Parathyroid adenoma (tissue), 2 donors: ENCODE results near the gene SLC16A10.

ENCODE experiments used
- H2AFZ ChIP-seq: fragments of 300-600 bp; sonication (generic); one replicate; pipeline ENCODE4 v1.7.0; 2017; ENCODE audit warnings: antibody characterized with exemption, mild to moderate bottlenecking
- H3K27ac ChIP-seq: fragments of 300-600 bp; sonication (generic); one replicate; pipeline ENCODE4 v1.7.0; 2017
- H3K27me3 ChIP-seq: fragments of 300-600 bp; sonication (generic); one replicate; pipeline ENCODE4 v1.7.0; 2017; ENCODE audit warnings: low read length; ENCODE audit not compliant: control insufficient read depth, insufficient read depth
- H3K36me3 ChIP-seq: fragments of 300-600 bp; sonication (generic); one replicate; pipeline ENCODE4 v1.7.0; 2017; ENCODE audit warnings: low read length; ENCODE audit not compliant: control insufficient read depth, insufficient read depth
- H3K4me1 ChIP-seq: fragments of 300-600 bp; sonication (generic); one replicate; pipeline ENCODE4 v1.7.0; 2017; ENCODE audit warnings: control low read depth
- H3K4me2 ChIP-seq: fragments of 300-600 bp; sonication (generic); one replicate; pipeline ENCODE4 v1.7.0; 2017; ENCODE audit warnings: low read length
- H3K4me3 ChIP-seq: fragments of 300-600 bp; sonication (generic); one replicate; pipeline ENCODE4 v1.7.0; 2017; ENCODE audit warnings: low read depth, low read length
- H3K79me2 ChIP-seq: fragments of 300-600 bp; sonication (generic); one replicate; pipeline ENCODE4 v1.7.0; 2017; ENCODE audit warnings: control low read depth
- H3K9ac ChIP-seq: fragments of 300-600 bp; sonication (generic); one replicate; pipeline ENCODE4 v1.7.0; 2017; ENCODE audit warnings: mild to moderate bottlenecking
- H3K9me3 ChIP-seq: fragments of 300-600 bp; sonication (generic); one replicate; pipeline ENCODE4 v1.7.0; 2017; ENCODE audit warnings: low read length; ENCODE audit not compliant: control insufficient read depth
- CTCF ChIP-seq: fragments of 300-600 bp; sonication (generic); IDR thresholded peaks from one replicate; pipeline ENCODE4 v1.7.0; 2017; ENCODE audit warnings: antibody characterized with exemption, mild to moderate bottlenecking
- donor health status: primary hyperparathyroidism.

Gene SLC16A10

DNA sequence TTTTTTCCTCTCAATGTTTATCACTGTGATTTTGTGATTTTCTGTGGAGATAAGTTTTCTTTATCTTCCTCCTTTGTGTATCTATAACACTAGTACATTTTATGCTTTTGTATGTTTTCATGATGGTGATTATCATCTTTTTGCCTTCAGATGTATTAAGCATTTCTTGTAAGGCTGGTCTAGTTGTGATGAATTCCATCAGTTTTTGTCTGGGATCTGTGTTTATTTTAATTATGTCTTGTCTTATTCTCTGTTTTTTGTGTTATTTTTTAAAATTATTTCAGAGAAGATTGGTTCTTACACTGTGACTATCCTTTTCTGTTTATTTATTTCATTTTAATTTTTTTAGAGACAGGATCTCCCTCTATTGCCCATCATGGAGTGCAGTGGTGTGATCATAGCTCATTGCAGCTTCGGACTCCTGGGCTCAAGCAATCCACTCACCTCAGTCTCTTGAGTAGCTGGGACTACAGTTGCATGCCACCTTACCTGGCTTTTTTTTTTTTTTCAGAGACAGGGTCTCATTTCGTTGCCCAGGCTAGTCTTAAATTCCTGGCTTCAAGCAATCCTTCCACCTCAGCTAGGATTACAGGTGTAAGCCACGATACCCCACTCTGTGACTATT is 187.4 kb downstream of the SLC16A10 start:
- Histone ChIP-seq H3K9me3 (no peaks in the 10 kb centered on the region), H3K9ac (no peak overlapping the region), H3K79me2 (no peaks in the 10 kb centered on the region), H3K36me3 (no peaks in the 10 kb centered on the region), H3K27me3 (no peaks in the 10 kb centered on the region), H3K4me1 (no peaks in the 10 kb centered on the region), H3K27ac (no peak overlapping the region), H2AFZ (no peak overlapping the region), H3K4me2 (no peak overlapping the region), H3K4me3 (no peak overlapping the region)
- no peak for TF ChIP-seq CTCF

GRCh38 chr6:111276335-111276734 is 189.0 kb downstream of the SLC16A10 start:
- Histone ChIP-seq H3K36me3 (no peaks in the 10 kb centered on the region), H3K27me3 (no peaks in the 10 kb centered on the region), H2AFZ (no peak overlapping the region), H3K9ac (no peak overlapping the region), H3K79me2 (no peaks in the 10 kb centered on the region), H3K4me2 (no peak overlapping the region), H3K27ac (no peak overlapping the region), H3K4me1 (no peaks in the 10 kb centered on the region), H3K9me3 (no peaks in the 10 kb centered on the region), H3K4me3 (no peak overlapping the region)
- TF ChIP-seq CTCF = no peak

- Histone ChIP-seq H2AFZ (no peak overlapping the region), H3K36me3 (no peaks in the 10 kb centered on the region), H3K27ac (no peak overlapping the region), H3K4me1 (no peaks in the 10 kb centered on the region), H3K9ac (no peak overlapping the region), H3K79me2 (no peaks in the 10 kb centered on the region), H3K27me3 (no peaks in the 10 kb centered on the region), H3K4me3 (no peak overlapping the region), H3K9me3 (no peaks in the 10 kb centered on the region), H3K4me2 (no peak overlapping the region)
- TF ChIP-seq CTCF = no peak
Measured at GRCh38 chr6:111276736-111277135, 189.4 kb downstream of the SLC16A10 start.

DNA sequence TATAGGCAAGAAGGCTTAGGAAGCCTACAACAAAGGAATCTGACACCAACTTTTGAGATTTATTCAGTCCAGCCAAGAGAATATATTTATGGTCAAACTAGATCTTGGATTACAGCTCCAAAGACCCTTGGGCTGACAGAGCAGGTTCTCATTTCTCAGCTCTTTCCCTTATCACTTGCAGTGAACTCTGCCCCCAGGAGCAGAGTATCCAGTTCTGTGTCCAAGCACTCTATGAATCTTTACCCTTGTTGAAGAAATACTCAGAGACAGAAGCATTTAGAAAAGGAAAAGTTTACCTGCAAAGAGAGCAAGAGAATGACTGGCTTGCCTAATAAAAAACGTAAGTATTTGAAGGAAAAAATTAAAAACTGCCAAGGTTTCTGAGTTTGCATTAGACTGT is 190.5 kb downstream of the SLC16A10 start:
- Histone ChIP-seq H2AFZ (no peak overlapping the region), H3K4me1 (no peaks in the 10 kb centered on the region), H3K4me2 (no peak overlapping the region), H3K9ac (no peak overlapping the region), H3K9me3 (no peaks in the 10 kb centered on the region), H3K79me2 (no peaks in the 10 kb centered on the region), H3K27ac (no peak overlapping the region), H3K27me3 (no peaks in the 10 kb centered on the region), H3K4me3 (no peak overlapping the region), H3K36me3 (no peaks in the 10 kb centered on the region)
- no peak for TF ChIP-seq CTCF

DNA sequence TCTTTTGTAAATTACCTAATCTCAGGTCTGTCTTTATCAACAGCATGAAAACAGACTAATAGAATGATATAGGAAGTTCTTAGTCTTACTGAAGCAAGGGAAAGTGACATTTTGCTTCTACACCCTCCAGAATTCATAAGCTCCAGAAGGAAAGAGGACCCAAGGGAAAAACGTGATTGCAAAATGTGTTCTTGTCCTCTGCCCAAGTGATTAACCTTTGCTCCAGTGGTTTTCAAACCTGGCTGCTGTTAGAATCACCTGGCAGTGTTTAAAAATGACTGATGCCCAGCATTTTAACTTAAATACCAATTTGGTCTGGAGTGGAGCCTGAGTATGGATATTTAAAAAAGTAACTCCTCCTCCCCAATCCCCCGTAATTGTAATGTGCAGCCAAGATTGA is 191.4 kb downstream of the SLC16A10 start:
- Histone ChIP-seq H3K4me2 (no peak overlapping the region), H3K27me3 (no peaks in the 10 kb centered on the region), H3K36me3 (no peaks in the 10 kb centered on the region), H2AFZ (no peak overlapping the region), H3K9me3 (no peaks in the 10 kb centered on the region), H3K79me2 (no peaks in the 10 kb centered on the region), H3K4me3 (no peak overlapping the region), H3K27ac (no peak overlapping the region), H3K4me1 (no peaks in the 10 kb centered on the region), H3K9ac (no peak overlapping the region)
- TF ChIP-seq CTCF = no peak
